Upper lobe of right lung (tissue), 1 donor: ENCODE results near the gene PRKAR1B. TPM values are rescaled to one million over a fixed set of nuclear protein-coding genes. Genes with fewer than 3 reads are reported as not detected.

Experiments
- ATAC-seq: fragments of 200-7000 bp; cut with Tn5 transposase; one replicate; pipeline ENCODE4 v1.9.1; 2020; ENCODE audit warnings: mild to moderate bottlenecking, moderate library complexity
- DNase-seq: peaks from one replicate; pipeline ENCODE4 v3.0.0-alpha.2; 2020
- H3K27ac ChIP-seq: fragments of 200-600 bp; one replicate; pipeline ENCODE4 v1.8.0; 2022
- H3K27me3 ChIP-seq: fragments of 200-600 bp; one replicate; pipeline ENCODE4 v1.8.0; 2022; ENCODE audit warnings: mild to moderate bottlenecking
- H3K36me3 ChIP-seq: fragments of 200-600 bp; one replicate; pipeline ENCODE4 v1.8.0; 2022
- H3K4me1 ChIP-seq: fragments of 200-600 bp; one replicate; pipeline ENCODE4 v1.8.0; 2022
- H3K4me3 ChIP-seq: fragments of 200-600 bp; one replicate; pipeline ENCODE4 v1.8.0; 2022; ENCODE audit warnings: mild to moderate bottlenecking
- H3K9me3 ChIP-seq: fragments of 200-600 bp; one replicate; pipeline ENCODE4 v1.8.0; 2022
- intact Hi-C: fragments of 100-400 bp; cut with DNase I; formaldehyde crosslinking; loops from one replicate; pipeline ENCODE4 v1.11.0; 2022
- total RNA-seq: library from RNA; stranded (reverse); fragmentation: NEBNext Ultra II Directional; extraction: Animal tissue kit (Norgen Biotek cat#: 25700); gene quantifications from one replicate; pipeline ENCODE4 v1.2.1, GENCODE V29; 2021
- TF ChIP-seq, protein P1 (sequence below): fragments of 200-600 bp; IDR thresholded peaks from one replicate; pipeline ENCODE4 v1.8.0; 2022; ENCODE audit warnings: antibody characterized with exemption
- donor health status: DM: no; HTN: yes; CAD: no; lungs with severe emphysema.

The PRKAR1B gene
- total RNA-seq, 1 donor from 2014 or later = 25.7 TPM

DNA sequence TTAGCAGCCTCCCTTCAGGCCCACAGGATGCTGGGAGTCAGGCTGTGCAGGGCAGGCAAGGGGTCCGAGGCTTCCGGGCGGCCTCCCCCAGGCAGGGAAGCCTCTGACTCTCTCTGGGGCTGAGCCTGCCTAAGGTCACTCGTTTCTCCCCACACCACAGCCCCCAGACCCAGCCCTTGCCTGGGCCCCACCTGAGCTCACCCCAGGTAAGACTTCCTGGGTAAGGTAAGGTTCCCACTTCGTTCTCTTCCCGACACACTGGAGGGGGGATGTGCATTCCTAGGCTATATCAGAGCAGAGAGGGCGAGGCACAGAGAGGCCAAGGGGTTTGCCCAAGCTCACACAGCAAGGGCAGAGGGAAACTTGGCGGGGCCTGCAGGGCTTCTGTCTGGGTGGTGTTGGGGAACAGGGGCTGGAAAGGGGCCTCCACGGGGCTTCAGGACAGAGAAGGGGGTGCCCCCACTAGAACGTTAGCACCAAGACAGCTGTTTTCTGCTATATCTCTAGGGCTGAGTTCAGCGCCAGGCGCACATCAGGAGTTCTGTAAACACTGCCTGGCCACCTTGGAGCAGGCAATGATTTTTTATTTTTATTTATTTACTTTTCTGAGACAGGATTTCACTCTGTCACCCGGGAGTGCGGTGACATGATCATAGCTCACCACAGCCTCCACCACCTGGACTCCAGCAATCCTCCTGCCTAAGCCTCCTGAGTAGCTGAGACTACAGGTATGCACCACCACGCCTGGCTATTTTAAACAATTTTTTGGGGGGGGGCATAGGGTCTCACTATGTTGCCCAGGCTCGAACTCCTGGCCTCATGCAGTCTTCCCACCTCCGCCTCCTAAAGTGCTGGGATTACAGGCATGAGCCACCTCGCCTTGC, 182.5 kb downstream of the PRKAR1B start:
- H3K36me3 ChIP-seq = no peaks in the 10 kb centered on the region
- no peaks in the 10 kb centered on the region for H3K9me3 ChIP-seq
- H3K27me3 ChIP-seq = no peaks in the 10 kb centered on the region
- no peak overlapping the region for H3K27ac ChIP-seq
- no peaks in the 10 kb centered on the region for H3K4me1 ChIP-seq
- intact Hi-C loops = no loop called here
- DNase-seq (no peak), ATAC-seq (no peak)
- H3K4me3 ChIP-seq = no peak overlapping the region
- TF ChIP-seq, protein P1, sequence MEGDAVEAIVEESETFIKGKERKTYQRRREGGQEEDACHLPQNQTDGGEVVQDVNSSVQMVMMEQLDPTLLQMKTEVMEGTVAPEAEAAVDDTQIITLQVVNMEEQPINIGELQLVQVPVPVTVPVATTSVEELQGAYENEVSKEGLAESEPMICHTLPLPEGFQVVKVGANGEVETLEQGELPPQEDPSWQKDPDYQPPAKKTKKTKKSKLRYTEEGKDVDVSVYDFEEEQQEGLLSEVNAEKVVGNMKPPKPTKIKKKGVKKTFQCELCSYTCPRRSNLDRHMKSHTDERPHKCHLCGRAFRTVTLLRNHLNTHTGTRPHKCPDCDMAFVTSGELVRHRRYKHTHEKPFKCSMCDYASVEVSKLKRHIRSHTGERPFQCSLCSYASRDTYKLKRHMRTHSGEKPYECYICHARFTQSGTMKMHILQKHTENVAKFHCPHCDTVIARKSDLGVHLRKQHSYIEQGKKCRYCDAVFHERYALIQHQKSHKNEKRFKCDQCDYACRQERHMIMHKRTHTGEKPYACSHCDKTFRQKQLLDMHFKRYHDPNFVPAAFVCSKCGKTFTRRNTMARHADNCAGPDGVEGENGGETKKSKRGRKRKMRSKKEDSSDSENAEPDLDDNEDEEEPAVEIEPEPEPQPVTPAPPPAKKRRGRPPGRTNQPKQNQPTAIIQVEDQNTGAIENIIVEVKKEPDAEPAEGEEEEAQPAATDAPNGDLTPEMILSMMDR = no peak

DNA sequence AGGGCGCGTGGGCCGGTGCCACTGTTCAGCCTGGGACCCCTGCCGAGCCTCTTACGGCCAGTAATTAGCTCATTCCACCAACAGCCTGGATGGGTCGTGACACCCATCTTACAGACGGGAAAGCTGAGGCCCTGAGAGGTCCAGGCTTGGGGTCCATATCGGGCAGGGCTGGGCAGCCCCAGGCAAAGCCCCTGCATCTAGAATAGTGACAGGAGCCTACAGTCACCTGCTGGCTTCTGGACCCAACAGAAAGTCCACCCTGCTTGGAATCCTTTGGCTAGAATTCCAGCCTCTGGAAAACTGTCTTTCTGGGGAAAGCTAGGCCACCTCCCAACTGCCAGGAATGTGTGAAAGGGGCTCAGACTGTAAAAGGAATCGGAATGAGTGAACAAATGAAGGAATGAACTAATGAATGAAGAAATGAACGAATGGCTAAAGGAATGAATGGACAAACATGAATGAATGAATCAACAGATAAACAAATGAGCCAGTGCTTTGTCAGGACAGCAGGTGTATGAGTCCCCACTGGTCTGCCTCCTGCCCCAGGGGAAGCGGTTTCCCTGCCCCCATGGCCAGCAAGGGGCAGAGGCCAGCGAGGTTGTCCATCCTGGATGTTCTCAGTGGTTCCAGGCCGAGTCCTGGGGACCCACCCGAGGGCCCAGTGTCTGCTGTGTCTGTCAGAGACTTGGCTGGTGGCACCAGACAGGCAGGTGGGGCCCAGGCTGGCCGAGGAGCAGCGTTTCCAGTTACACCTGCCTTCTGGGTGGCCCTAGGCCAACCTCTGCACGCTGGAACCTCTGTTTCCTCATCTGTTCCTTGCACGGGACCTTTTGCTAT, 183.4 kb downstream of the PRKAR1B start:
- Histone ChIP-seq H3K36me3 (no peaks in the 10 kb centered on the region), H3K9me3 (no peaks in the 10 kb centered on the region), H3K4me3 (no peak overlapping the region), H3K4me1 (peaks cover 6% of the 10 kb centered on the region), H3K27ac (no peak overlapping the region), H3K27me3 (no peaks in the 10 kb centered on the region)
- intact Hi-C loops = no loop called here
- no peak for DNase-seq
- TF ChIP-seq, protein P1 = no peak
- ATAC-seq = no peak

DNA sequence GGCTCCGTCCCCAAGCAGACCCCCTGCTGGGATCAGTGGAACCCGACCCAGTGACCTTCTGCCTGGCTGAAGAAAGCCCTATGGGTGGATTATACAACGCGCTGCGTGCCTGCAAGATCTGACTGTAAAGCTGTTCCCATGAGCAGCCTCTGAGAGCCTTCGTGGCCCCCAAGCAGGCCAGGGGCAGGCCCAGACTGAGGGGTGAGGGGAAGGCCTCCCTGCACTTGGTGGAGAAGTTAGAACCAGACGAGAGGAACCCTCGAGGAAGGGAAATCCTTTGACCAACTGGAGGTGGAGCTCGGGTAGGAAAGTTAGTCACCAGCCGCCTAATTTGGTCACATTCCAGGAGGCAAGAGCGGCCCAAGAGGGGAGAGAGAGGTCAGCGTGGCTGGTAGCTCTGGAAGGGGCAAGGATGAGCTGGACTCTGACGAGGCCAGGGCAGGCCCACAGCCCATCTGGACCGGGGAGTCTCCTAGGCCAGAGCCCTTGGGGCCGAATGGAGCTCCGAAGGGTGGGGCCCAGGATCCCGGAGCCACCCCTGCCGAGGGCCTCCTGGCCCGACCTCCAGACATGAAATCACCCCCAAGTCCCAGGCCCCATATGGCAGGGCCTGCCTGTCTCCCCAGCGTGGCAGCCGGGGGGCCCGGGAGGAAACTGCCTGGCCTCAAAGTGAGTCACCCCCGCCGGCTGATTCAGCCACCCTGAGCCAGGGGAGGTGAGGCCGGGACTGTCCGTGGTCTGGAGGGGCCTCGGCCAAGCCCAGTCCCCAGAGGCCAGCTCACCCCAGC, 184.2 kb downstream of the PRKAR1B start:
- intact Hi-C loops = no loop called here
- Histone ChIP-seq H3K36me3 (no peaks in the 10 kb centered on the region), H3K4me3 (no peak overlapping the region), H3K27me3 (no peaks in the 10 kb centered on the region), H3K9me3 (no peaks in the 10 kb centered on the region), H3K27ac (no peak overlapping the region), H3K4me1 (peaks cover 14% of the 10 kb centered on the region)
- ATAC-seq (no peak), DNase-seq (no peak)
- TF ChIP-seq, protein P1 = no peak

DNA sequence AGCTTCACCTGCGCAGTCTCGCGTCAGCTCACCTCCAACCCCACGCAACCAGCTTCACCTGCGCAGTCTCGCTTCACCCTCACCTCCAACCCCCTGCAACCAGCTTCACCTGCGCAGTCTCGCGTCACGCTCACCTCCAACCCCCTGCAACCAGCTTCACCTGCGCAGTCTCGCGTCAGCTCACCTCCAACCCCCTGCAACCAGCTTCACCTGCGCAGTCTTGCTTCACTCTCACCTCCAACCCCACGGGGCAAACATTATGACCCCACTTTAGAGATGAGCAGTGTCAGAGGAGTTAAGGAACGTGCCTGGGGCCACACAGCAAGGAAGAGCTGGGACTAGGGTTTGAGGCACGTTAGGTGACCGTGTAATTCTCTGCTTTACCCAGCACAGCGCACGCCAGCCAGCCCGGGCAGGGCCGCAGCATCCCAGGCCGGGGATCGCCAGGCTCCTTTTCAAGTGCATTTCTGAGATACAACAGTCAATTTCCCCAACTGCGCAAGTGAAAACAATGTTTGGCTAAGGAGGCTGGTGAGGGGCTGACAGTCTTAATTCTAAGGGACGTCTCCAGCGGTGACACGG, 184.9 kb downstream of the PRKAR1B start:
- H3K27me3 ChIP-seq = no peaks in the 10 kb centered on the region
- no peaks in the 10 kb centered on the region for H3K36me3 ChIP-seq
- DNase-seq (no peak), ATAC-seq (no peak)
- no peak overlapping the region for H3K4me3 ChIP-seq
- H3K9me3 ChIP-seq = no peaks in the 10 kb centered on the region
- no peak overlapping the region for H3K27ac ChIP-seq
- TF ChIP-seq, protein P1 = no peak
- H3K4me1 ChIP-seq = peaks cover 17% of the 10 kb centered on the region
- intact Hi-C loops = no loop called here

DNA sequence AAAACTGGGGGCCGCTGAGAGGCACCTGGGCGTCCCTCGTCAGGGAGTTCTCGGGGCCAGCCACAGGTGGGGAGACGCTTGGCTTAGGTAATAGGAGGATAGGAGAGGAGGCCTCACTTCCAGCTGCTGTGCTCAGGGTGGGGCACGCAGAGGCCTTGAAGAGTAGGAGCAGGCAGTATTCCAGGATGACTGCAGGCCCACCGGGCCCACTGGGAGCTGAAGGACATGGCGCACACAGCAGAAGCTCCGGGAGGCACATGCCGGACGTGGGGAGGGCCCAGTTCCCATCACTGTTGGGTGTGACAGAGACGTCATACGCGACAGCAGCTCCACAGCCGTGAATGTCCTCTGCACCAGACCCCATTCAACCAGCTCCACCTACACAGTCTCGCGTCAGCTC, 185.4 kb downstream of the PRKAR1B start:
- intact Hi-C loops = no loop called here
- DNase-seq (no peak), ATAC-seq (no peak)
- Histone ChIP-seq H3K27me3 (no peaks in the 10 kb centered on the region), H3K27ac (no peak overlapping the region), H3K4me3 (no peak overlapping the region), H3K9me3 (no peaks in the 10 kb centered on the region), H3K36me3 (no peaks in the 10 kb centered on the region), H3K4me1 (peaks cover 17% of the 10 kb centered on the region)
- TF ChIP-seq, protein P1 = no peak
